Stomach (tissue), 9 donors: ENCODE data around the gene SMYD3. TPM values are rescaled to one million over a fixed set of nuclear protein-coding genes. Genes with fewer than 3 reads are reported as not detected.

Experiments used
- DNase-seq, 2 donors: peaks; one replicate each; pipeline versions ENCODE4 v3.0.0 to v3.0.0-alpha.2; 2013 to 2019
- H3K27ac ChIP-seq, 5 donors: fragments of 200-600 bp in 4 of 5; sonication (generic) in 4 of 5; one replicate each; pipeline ENCODE4 v1.5.1; 2013 to 2019; ENCODE audit warnings: mild to moderate bottlenecking in 1 of 5, moderate library complexity in 1 of 5
- H3K27me3 ChIP-seq, 3 donors: fragments of 200-600 bp; sonication (generic); one replicate each; pipeline ENCODE4 v1.5.1; 2017 to 2019; ENCODE audit warnings: mixed run types in 1 of 3
- H3K36me3 ChIP-seq, 4 donors: fragments of 200-600 bp; sonication (generic); 1 replicate in 3 of 4; 2 replicates in 1 of 4; pipeline ENCODE4 v1.5.1; 2016 to 2019
- H3K4me1 ChIP-seq, 4 donors: fragments of 200-600 bp; sonication (generic); one replicate each; pipeline ENCODE4 v1.5.1; 2016 to 2019
- H3K4me3 ChIP-seq, 4 donors: fragments of 200-600 bp; sonication (generic) in 3 of 4; one replicate each; pipeline ENCODE4 v1.5.1; 2016 to 2019; ENCODE audit warnings: mild to moderate bottlenecking in 1 of 4
- H3K9me3 ChIP-seq, 4 donors: fragments of 200-600 bp; sonication (generic); one replicate each; pipeline ENCODE4 v1.5.1; 2016 to 2019
- CTCF ChIP-seq, 7 experiments: fragments of 450-650 bp in 4 of 7; fragments of 200-600 bp in 3 of 7; sonication (generic) in 3 of 7; IDR thresholded peaks; one replicate each; pipeline ENCODE4 v1.5.1; 2016 to 2019; ENCODE audit warnings: antibody characterized with exemption in 7 of 7, control low read depth in 2 of 7, mild to moderate bottlenecking in 1 of 7
- EP300 ChIP-seq: sonication (generic); formaldehyde crosslinking; IDR thresholded peaks from one replicate; pipeline ENCODE4 v1.6.1; 2017; ENCODE audit warnings: antibody characterized with exemption
- POLR2A ChIP-seq, 4 donors: fragments of 450-650 bp; IDR thresholded peaks; one replicate each; pipeline ENCODE4 v1.6.1; 2016; ENCODE audit warnings: antibody characterized with exemption in 4 of 4, control low read depth in 2 of 4, mild to moderate bottlenecking in 1 of 4, moderate library complexity in 1 of 4
- POLR2AphosphoS5 ChIP-seq, 3 donors: sonication (generic); formaldehyde crosslinking; IDR thresholded peaks; one replicate each; pipeline ENCODE4 v1.6.1; 2016; ENCODE audit warnings: antibody characterized with exemption in 3 of 3
- WGBS, 5 donors: extraction: QIAGEN DNeasy Blood & Tissue Kit in 3 of 5; methylation state at CpG; one replicate each; pipeline versions ENCODE4 v1.1.5 to v1.1.7; 2013 to 2018; 5-methylcytosine and 5-hydroxymethylcytosine counted together
- intact Hi-C: fragments of 100-400 bp; cut with DNase I; formaldehyde crosslinking; loops from one replicate; pipeline ENCODE4 v1.15.1; 2023; ENCODE audit warnings: low total_unique reads
- polyA plus RNA-seq, 3 donors: library from polyadenylated mRNA; stranded (reverse); fragments of 200-250 nt; gene quantifications; one replicate each; pipeline ENCODE4 v1.2.3, GENCODE V29; 2013
- total RNA-seq, 5 donors: library from RNA; depleted of rRNA; stranded (reverse); fragments of >200 nt; gene quantifications; one replicate each; pipeline versions ENCODE4 v1.1.0 to v1.2.3, GENCODE V29; 2014 to 2016
- donor health status: healthy with polysubstance abuse.
- donor health status: Bipolar disorder and iron deficiency.
- donor health status: healthy.

Gene SMYD3
- total and polyA plus RNA-seq, 8 donors: 6.4 to 196 (median 27.8) TPM

GRCh38 chr1:245876586-245876985 is 630.5 kb downstream of the SMYD3 start:
- no peak for TF ChIP-seq POLR2A (IDR thresholded peaks at IDR 0.05)
- TF ChIP-seq EP300: no peak
- TF ChIP-seq POLR2AphosphoS5 (IDR thresholded peaks at IDR 0.05): no peak
- no peak for TF ChIP-seq CTCF (IDR thresholded peaks at IDR 0.05)
- Histone ChIP-seq H3K27ac (no peak overlapping the region), H3K27me3 (no peaks in the 10 kb centered on the region), H3K4me3 (no peak overlapping the region), H3K4me1 (peaks cover 12 to 35% (median 28%) of the 10 kb centered on the region in 4 donors), H3K9me3 (no peaks in the 10 kb centered on the region), H3K36me3 (no peaks in the 10 kb centered on the region)
- DNase-seq: no peak
- intact Hi-C loops: no loop called here
- WGBS, 5 donors: 52 to 71% (median 61%) methylated on average over 5 of the region's 5 CpGs

DNA sequence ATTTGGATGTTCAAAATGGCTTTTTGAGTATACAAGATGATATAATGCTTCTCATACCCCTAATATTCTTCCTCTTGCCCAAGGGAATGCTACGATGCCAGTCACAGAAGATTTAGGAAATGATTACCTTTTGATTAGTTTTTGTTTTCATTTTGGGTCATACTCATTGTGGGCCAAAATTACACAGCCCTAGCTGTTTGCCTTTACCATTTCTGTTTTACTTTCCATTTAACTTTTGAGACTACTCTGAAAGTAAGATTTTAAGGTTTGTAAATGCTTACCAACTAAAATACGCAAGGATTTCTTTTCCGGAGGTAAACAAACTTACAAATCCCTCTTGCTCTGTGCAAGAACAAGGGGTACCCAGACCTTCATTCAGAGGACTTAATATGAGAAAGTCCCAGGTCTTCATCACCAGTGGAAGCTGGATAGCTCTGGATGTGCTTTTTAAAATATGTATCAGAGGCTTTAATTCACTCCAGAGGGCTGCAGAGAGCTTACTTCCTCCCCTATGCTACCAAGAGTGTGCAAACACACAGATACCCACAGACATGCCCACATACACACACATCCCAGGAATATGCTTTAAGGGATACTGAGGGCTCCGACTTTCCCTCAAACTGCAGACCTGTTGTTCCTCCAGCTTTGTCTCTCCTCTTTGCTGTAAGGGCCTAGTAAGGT is 631.4 kb downstream of the SMYD3 start:
- Histone ChIP-seq H3K9me3 (no peaks in the 10 kb centered on the region), H3K4me3 (no peak overlapping the region), H3K4me1 (peaks cover 12 to 35% (median 28%) of the 10 kb centered on the region in 4 donors), H3K27ac (peak overlapping the region in 2 of 5 donors; percentile 36 to 62), H3K36me3 (no peaks in the 10 kb centered on the region), H3K27me3 (no peaks in the 10 kb centered on the region)
- no peak for DNase-seq
- WGBS, 5 donors: 53 to 73% (median 64%) methylated on average over 4 of the region's 4 CpGs
- intact Hi-C loops: no loop called here
- TF ChIP-seq EP300 (no peak), POLR2A (IDR thresholded peaks at IDR 0.05) (no peak), POLR2AphosphoS5 (IDR thresholded peaks at IDR 0.05) (no peak), CTCF (IDR thresholded peaks at IDR 0.05) (no peak)

DNA sequence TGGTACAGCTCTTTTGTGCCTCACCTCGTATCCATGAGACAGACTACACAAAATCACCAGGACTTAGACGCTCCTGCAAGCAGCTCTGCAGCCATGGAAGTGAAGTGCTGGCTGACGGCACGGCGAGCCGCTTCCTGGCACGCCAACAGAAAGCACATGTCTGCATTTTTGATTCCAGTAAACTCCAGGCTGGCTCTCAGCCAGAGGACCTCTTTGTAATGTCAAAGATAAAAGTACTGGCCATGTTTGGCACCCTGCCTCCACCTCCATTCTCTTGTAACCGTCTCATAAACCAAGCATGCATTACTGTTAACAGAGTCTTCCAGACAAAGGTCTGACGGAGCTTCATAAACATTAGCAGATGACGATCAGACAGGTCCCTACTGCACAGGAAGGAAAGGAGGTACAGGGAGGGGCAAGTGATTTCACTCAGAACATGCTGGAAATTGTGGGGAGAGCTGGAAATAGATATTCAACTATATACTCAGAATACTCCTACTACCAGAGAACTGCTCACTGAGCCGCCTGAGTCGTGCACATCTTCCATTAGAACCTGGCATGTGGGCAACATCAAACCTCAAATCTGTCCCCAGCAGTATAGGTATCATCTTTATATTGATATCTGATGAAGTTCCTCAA is 632.0 kb downstream of the SMYD3 start:
- H3K4me3 ChIP-seq: no peak overlapping the region
- WGBS, 5 donors: 19 to 26% (median 22%) methylated on average over 12 of the region's 12 CpGs
- no peaks in the 10 kb centered on the region for H3K27me3 ChIP-seq
- peaks cover 12 to 35% (median 28%) of the 10 kb centered on the region in 4 donors for H3K4me1 ChIP-seq
- peak overlapping the region in 2 of 5 donors; percentile 36 to 62 for H3K27ac ChIP-seq
- peak; percentile 87 to 91 for DNase-seq
- H3K36me3 ChIP-seq: no peaks in the 10 kb centered on the region
- TF ChIP-seq CTCF (IDR thresholded peaks at IDR 0.05) (no peak), EP300 (no peak), POLR2A (IDR thresholded peaks at IDR 0.05) (no peak), POLR2AphosphoS5 (IDR thresholded peaks at IDR 0.05) (peak in 2 of 3 donors; percentile 53 to 84)
- H3K9me3 ChIP-seq: no peaks in the 10 kb centered on the region
- intact Hi-C loops: no loop called here

DNA sequence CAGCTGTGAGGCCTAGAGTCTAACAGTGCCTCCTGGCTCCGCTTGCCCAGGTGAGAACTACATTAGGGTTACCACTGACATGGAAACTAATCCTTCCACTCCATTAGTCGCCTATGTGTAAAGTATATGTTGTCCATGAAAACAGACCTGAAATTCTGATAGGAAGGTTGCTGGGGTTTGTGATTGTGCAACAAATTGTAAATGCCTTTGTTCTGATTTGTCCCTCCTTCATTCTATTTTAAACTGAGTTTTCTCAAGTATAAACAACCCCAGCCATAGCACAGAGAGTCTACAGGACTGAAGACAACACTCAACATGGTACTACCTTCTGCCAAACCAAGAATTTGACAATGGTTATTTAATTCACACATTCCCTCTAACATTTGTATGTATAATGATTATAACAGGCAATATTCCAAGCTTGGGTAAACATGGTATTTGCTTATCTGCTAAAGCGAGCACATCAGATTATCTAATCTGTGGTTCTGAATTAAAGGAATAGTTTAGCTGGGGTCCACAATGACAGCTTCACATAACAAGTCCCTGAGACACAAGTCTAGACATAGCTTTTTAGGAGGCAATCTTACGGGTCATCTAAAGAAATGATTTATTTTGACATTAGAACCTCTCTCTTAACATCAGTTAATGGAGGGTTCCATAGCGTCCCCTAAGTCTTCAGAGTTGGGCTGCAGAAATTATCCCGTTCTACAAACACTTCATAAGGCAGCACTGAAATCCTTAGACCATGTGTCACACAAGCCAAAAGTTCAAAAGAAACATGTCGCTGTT is 633.0 kb downstream of the SMYD3 start:
- no peaks in the 10 kb centered on the region for H3K36me3 ChIP-seq
- 59 to 81% (median 73%) methylated on average over 7 of the region's 7 CpGs for WGBS, 5 donors
- H3K9me3 ChIP-seq: no peaks in the 10 kb centered on the region
- no peaks in the 10 kb centered on the region for H3K27me3 ChIP-seq
- TF ChIP-seq POLR2A (IDR thresholded peaks at IDR 0.05) (no peak), POLR2AphosphoS5 (IDR thresholded peaks at IDR 0.05) (no peak)
- intact Hi-C loops: no loop called here
- peak overlapping the region in 1 of 5 donors; percentile 62 for H3K27ac ChIP-seq
- peaks cover 12 to 35% (median 28%) of the 10 kb centered on the region in 4 donors for H3K4me1 ChIP-seq
- DNase-seq: no peak
- no peak overlapping the region for H3K4me3 ChIP-seq
